HS-5 (cell line): Measurements from ENCODE around the gene TF.

Source experiments
- DNase-seq: peaks from one replicate; pipeline ENCODE4 v3.0.0-alpha.2; 2012; ENCODE audit warnings: low read depth

TF gene

GRCh38 chr3:133836497-133837158 is 90.4 kb downstream of the TF start:
- DNase-seq: no peak

- DNase-seq: no peak
Measured at GRCh38 chr3:133837487-133838295, 91.5 kb downstream of the TF start.

- no peak for DNase-seq
Measured at GRCh38 chr3:133838296-133838789, 92.2 kb downstream of the TF start.

GRCh38 chr3:133838916-133839800 is 93.0 kb downstream of the TF start:
- DNase-seq: no peak

- no peak for DNase-seq
Measured at GRCh38 chr3:133840055-133840737, 94.0 kb downstream of the TF start.

- DNase-seq: no peak
Measured at GRCh38 chr3:133840767-133841166, 94.6 kb downstream of the TF start.

- no peak for DNase-seq
Measured at GRCh38 chr3:133841196-133841595, 95.0 kb downstream of the TF start.

GRCh38 chr3:133842158-133842557 is 96.0 kb downstream of the TF start:
- DNase-seq: no peak

- peak; percentile 34 for DNase-seq
Measured at GRCh38 chr3:133843634-133844033, 97.4 kb downstream of the TF start.

GRCh38 chr3:133845127-133845526 is 98.9 kb downstream of the TF start:
- DNase-seq: no peak
